ENCODE measurements around the gene LAMC1.

The LAMC1 gene

DNA sequence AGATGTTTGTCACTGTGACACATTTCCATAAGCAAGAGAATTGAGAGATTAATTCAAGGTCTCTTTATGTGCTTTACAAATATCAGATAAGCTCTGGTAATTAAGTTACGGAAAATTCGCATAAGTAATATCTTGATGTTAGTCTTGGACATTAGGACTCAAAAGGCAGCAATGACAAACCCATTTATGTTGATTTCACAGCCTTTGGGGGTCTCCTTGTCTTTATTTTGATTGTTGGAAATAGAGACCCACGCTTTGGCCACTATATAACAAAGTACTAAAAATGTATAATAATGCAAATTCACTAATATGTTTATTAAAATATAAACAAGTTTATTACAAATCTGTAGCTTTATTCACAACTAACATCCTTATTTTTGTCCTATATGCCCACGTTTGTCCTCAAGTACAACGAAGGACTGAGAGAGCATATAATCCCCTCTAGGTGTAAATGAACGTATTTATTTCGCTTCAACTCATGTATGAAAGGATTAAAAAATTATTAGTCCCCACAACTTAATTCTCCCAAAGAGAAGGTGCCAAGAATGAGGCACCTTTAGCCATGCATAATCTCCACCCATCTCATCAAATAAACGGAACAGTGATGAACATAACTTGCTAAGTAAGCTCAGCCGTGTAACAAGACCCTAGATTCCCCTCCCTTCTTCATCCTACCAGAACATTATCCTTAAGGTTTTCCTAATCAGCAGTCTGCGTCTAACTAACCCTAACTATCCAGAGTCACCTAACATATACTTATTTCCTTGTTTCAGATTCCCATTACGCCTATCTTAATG, 1.6 kb upstream of the LAMC1 start:
- DNase-seq (ENCODE audit: low spot score) = no peak

DNA sequence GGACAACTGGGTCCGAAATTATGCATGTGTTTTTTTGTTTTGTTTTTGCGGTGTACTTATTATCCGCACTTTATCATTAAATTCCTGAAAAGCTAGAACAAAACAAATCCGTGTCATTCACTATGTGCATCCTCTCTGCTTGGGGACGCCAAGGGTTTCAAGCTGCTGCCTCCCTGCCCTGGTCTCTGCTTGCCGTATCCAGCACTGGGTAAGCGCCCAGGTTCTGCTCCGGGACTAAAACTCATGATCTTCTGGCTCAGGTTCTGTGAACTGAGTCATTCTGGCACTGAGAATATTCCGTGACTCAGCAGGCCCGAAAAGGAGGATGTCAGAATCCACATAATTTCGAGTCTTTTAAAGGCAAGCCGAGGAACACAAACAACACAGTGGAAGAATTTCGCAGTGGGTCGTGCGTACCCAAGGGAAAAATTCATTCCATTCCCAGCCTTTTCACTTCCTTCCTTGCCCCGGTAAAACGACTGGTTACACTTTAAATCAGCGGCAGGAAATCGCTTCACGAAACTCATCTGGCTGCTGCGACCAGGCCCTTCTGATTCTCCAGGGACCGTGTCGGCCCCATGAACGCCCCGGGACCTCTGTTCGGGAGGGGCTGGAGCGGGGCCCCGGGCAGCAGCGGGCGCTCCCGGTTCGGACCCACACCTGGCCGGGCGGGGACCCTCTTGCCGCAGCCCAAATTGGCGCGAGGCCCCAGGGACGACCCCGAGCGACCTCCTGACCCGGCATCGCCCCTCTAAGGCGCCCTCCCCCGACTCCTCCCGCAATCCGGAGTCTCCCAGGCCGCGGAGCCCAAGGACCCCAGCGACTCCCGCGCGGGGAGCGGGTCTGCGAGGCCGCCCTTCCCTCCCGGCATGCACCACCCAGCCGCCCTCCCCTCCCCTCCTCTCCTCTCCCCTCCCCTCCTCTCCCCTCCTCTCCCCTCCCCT, 746 bp upstream of the LAMC1 start:
- DNase-seq (ENCODE audit: low spot score) = peak; percentile 34

DNA sequence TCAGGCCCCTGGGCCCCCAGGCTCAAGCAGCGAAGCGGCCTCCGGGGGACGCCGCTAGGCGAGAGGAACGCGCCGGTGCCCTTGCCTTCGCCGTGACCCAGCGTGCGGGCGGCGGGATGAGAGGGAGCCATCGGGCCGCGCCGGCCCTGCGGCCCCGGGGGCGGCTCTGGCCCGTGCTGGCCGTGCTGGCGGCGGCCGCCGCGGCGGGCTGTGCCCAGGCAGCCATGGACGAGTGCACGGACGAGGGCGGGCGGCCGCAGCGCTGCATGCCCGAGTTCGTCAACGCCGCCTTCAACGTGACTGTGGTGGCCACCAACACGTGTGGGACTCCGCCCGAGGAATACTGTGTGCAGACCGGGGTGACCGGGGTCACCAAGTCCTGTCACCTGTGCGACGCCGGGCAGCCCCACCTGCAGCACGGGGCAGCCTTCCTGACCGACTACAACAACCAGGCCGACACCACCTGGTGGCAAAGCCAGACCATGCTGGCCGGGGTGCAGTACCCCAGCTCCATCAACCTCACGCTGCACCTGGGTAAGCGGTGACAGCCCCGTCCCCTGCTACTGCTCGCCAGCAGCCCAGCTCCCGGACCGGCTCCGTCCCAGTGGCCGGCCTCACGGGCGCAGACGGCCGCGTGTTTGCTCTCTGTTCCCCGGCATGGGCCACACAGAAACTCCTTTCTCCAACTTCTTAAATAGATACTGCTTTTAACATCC, 539 bp downstream of the LAMC1 start:
- DNase-seq (ENCODE audit: low spot score) = no peak

DNA sequence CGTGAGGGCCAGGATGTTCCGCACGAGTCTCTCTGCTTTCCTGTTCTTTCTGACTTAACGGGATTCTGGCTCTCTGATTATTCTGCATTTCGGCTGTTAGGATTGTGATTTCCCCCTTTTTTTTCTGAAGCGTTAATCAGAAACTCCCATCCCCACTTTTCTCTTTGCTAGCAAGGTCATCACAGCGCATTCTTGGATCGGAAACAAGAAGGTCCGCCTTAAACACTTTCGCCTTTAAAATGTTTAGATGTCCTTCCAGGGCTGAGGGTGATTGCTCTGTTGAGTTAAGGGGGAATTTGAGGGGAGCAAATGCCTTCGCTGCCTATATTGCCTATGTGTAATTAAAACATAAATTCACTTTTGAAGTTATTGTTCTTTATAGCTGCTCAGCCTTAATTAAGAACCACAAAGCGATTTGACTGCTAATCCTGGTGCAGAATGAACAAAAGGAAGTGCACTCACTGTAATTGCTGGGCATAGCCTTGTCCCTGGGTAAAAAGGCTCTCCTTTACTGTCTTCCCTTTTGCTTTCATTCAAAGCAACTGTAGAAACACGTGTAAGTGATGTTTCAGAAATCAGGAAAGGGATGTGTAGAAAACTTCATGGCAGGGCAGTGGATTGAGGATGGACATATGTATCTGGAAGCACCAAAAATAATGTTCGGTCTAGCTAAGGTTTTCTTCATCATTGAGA, 1.2 kb downstream of the LAMC1 start:
- DNase-seq (ENCODE audit: low spot score) = no peak

DNA sequence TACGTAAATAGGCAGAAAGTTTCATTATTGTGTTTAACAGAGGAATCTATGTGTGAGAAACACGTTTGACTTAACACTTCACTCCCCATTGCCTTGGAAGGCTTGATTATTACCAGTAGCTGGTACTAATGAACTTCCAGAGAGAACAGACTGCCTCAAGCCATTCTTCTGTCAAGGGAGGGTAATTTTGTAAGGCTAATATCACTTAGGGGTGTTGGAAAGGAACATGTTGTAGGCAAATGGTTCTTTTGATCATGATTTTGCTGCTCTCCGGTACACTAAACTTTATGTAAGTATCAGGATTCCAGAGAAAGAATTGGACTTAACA, 1.8 kb downstream of the LAMC1 start:
- no peak for DNase-seq (ENCODE audit: low spot score)

DNA sequence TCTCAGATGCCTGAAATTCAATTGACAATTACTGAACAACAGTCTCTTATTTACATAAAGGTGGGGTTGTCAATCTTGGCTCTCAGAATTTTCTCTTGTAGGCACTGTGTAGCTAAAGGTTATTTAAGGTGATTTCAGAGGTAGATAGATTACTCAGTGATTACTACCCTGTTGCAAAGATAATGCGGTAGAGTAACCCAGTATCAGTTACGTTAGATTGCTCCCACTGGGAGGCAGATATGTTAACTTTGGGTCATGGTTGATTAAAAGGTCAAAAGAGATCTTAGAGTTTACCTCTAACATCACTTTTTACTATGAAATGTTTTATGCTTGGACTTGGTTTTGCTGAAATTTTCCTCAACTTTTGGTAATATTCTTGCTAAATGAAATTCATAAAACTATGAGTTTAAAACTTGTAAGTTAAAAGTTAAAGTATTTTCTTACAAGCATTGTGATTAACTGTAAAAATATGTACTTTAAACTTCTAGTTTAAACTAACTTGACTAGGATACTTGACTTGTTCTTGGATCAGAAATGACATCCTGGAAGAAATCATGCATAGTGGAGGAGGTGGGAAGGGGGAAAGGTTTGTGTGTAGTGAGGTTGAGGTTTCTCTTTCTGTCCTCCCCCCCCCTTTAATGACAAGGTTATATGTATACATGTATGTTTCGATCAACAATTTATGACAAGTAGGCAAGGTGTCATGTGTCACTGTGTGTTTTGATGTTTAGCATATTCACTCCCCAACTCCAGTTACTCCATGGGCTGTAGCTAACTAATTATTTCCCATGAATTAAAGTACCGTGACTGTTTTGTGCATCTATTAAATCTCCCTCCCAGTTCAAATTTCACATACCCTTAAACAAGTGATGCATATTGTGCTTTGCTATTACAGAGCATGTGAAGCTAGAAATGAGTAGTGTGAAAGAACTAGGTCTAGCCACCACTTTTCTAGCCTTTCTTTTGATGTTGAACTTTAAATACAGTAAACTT, 2.9 kb downstream of the LAMC1 start:
- no peak for DNase-seq (ENCODE audit: low spot score)

DNA sequence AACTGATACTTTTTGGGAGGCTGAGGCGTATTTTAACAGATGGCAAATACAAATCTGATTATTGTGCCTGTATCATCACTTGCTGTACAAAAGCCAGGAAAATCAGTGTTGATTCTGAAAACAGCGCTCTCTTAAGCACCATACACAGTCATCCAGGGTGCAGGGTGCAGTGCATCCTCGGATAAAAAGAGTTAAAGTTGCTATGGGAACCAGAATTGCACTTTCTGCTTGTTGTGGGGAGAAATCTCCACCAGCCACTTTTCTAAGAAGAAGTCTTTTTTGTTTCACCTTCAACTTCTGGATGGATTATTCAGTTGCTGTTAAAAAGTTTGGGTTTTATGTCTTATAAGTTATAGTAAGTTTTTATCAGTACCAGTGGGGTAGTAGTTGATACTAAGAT, 3.8 kb downstream of the LAMC1 start:
- DNase-seq (ENCODE audit: low spot score) = no peak

DNA sequence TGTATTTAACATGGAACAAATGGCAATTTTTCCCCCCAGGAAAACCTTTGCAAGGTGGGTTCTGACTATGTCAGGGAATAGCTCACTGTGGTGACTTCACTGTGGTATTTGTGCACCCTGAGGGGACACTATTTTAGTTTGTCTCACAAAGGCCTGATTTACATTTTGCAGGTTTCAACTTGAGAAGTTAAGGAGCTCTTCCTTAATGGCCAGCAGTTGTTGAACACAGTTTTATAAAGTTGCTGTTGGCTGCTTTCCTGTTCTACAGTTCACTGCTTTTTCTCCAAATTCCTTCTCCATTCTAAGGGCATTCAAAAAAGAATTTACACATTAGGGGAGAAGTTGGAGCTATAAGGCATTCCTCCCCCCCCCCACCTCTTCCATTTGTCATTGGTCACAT, 4.6 kb downstream of the LAMC1 start:
- DNase-seq (ENCODE audit: low spot score) = no peak

DNA sequence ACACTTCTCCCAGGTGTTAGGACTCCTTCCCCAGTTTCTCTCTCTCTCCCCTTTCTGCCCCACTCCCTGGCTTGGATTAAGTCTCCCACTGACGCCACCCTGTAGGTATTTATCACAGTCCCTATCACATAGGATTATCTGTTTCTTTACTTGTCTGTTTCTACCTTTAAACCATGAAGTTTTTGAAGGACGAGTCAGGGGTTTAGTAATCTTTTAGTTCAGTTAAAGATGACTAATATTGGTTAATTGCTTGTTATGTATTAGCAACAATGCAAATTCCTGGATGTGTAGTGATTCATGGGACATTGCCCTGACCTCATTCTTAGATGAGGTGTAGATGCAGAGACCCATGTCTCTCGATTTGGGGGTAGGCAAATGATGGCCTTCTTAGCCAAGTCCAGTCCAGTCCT, 6.4 kb downstream of the LAMC1 start:
- DNase-seq (ENCODE audit: low spot score) = no peak

DNA sequence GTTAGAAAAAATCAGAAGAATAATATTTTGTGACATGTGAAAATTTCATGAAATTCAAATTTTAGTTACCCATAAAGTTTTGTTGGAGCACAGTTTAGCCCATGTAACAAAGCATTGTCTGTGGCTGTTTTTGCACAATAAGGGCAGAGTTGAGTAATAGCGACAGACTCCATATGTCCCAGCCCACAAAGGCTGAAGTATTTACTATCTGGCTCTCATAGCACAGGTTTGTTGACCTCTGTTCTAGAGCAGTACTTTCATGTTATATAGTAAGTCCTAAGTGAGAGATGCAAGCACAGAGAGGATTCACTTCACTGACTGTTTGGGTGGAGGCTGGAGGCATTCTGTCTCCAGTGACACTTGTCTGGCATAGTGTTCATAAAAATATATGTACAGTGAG, 6.8 kb downstream of the LAMC1 start:
- no peak for DNase-seq (ENCODE audit: low spot score)

DNA sequence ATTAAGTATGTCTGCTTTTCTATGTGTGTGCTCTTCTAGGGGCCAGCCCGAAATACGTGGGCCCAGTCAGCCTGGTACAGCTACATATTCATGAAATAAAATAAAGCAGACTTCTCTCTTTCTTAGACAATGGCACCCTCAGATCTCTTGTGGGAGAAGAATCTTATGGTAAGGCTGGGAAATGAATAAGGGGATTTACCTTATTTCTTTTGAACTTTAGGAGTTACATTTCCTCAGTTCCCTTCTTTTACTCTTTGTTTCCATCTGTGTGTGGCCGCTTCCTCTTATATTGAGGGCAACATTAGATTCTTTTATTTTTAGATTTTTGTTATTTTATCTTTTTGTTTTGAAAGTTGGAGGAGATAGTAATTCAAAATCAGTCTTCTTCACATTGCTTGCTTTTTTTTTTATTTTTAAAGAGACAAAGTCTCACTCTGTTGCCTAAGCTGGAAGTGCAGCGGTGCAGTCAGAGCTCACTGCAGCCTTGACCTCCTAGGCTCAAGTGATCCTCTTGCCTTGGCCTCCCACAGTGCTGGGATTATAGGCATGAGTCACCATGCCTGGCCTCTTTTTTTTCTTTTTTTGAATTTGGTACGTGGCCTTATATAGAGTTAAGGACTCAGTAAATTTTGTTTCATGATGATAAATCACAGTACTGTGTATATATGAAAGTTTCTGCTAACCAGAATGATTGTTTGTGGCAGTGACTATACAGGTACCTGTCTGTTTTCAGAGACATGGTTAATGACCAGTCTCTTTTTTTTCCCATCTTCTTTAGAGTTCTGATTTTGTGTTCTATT, 9.1 kb downstream of the LAMC1 start:
- DNase-seq (ENCODE audit: low spot score) = no peak

DNA sequence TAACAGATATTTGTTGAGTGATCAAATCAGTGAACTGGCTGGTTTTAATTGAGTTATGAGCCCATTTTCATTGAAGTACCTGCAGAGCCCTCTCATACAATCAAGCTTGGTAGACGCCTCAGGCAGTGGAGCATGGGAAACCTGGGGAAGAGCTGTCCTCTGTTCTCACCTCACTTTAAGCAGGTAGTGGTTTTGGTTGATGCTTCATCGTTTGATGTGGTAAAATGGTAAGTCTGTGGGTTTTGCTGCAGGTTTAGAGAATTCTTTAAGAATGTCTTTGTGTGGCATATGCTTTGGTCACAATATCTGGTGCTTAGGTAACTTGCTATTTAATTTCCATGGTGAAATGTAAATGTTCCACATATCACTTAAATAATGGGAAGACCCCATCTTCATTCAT, 10.0 kb downstream of the LAMC1 start:
- DNase-seq (ENCODE audit: low spot score) = no peak

DNA sequence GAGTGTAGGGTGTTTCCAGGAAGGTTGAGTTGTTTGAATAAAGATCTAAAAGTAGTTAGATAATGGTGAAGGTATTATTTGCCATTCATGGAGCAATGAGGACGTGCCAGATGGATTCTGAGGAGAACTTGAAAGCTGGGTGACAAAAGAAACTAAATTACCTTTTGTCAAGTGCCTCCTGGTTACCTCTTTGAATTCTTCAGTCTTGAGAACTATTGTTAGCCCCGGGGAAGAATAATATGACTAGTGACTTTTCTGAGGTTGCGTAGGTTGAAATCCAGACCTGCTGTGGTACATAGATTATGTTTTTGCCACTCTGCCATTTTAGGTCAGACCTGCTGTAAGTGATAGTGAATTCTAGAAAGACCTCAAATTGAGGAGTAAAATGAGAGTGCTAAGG, 11.5 kb downstream of the LAMC1 start:
- DNase-seq (ENCODE audit: low spot score) = no peak

DNA sequence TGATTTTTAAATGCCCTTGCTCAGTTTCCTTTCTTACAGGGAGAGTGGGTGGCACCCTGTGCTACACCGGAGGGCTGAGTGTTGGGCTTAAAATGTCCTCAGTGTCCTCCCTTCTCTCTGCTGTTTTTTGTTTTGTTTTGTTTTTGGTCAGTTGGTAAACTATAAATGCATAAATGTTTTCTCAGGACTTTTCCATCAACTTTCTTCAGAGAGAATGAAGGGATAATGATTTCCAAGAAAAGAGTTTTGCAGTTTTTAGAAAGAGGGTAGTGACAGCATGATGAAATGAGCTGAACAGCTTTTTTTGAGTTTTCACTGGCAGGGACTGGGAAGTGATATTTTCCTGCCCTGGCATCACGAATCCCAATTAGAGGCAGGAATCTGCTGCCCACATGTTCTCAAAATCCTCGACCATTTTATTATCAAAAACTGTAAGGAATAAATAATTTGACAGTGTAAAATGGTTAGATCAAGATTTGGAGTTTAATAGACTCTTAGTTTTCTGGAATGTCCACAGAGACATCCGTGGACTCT, 15.2 kb downstream of the LAMC1 start:
- no peak for DNase-seq (ENCODE audit: low spot score)

DNA sequence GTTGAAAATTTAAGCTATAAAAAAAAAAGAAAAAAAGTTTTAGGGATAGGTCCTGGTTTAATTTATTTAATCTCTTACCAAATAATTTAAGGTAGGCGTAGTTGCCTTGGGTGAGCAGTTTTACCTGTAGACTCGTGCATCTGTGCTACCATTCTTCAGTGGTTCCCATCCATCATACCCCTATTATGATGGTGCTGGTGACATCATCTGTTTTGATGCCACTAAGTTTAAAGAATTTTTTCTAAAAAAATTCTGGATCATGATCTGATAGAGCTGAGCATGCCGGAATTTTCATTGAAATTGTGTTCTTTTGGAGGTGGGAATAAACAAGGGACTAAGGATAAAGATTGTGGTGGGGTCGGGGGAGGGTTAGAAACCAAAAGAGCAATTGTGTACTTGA, 15.7 kb downstream of the LAMC1 start:
- no peak for DNase-seq (ENCODE audit: low spot score)

DNA sequence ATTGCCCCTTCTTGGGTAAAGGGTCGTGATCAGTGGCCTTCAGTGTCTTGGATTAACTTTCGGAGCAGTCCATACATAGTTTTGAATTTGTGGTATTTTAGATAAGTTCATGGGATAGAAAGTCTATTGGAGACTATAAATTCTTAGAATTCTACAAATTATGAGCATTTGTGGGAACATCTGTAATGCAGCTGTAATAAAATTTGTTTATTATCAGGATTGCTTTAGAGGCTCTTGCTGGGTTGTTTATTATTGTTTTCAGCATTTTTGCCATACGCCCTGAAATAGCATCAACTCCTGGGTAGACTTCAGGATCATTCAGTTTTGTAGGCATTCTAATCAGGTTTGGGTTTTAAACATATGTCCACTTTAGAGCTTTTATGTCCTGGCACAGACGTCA, 16.1 kb downstream of the LAMC1 start:
- no peak for DNase-seq (ENCODE audit: low spot score)

DNA sequence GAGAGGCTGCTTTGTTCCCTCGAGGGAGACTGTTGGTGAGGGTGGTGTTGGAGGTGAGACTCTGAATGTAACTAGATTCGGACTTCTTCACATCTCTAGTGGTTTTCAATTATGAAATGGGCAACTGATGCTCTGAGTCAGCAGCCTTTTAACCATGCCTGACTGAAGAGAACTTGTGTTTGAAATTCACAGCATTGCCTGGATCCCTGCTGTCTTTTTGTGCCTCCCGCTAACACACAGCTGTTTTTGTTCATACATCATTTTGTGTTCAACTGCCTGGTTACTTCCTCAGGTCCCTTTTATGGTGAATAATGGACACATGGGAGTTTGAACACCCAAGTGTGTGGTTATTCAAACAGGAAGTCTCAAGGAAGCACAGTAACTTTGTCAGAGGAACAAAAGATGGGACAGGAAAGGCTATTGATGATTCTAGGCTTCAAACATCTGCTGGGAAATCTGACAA, 16.8 kb downstream of the LAMC1 start:
- DNase-seq (ENCODE audit: low spot score) = no peak

DNA sequence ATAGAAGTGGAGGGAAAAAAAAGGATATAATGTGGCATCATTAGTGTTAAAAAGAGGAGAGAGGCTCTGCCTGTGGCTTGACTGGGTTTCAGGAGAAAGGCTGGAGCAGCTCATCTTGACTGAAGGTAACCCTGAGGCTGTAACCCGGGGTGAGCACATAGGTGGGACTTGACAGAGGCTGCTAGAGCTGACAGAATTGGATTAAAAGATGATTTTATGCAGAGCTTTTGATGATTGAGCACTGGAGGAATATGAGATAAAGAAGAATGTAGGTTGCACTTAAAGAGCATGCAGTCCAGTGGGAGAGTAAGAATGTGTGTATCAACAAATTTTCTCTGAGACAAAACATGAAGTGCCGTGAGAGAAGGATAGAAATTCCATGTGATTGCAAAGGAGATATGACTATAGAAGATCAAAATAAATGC, 17.3 kb downstream of the LAMC1 start:
- no peak for DNase-seq (ENCODE audit: low spot score)

DNA sequence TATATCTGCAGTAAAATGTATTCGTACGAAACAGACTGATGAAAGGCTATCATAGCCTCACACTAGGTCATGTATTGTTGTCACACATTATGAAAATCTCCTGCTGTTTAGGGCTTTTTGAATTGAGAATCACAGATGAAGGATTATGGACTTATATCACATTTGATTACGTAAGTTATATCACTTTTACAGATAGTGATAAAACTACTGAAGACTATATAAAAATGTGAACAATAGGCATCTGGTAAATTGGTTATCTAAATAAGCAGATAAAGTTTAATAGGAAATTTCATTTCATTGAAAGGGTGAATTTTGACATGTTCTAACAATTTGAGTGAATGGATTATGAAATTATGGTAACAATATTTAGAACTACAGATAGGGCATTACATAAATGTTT, 20.0 kb downstream of the LAMC1 start:
- DNase-seq (ENCODE audit: low spot score) = no peak
